HG03139 (cell line): ENCODE data around the gene SMIM32.

Experiments
- ATAC-seq: cut with Tn5 transposase; IDR thresholded peaks from one replicate; pipeline ENCODE4 v1.9.1; 2021; ENCODE audit not compliant: unreplicated experiment

The SMIM32 gene

GRCh38 chr5:136208916-136209315 lies 16.0 kb upstream of the SMIM32 start:
- no peak for ATAC-seq

- no peak for ATAC-seq
Observed at GRCh38 chr5:136207631-136208030, 14.7 kb upstream of the SMIM32 start.

- no peak for ATAC-seq
Observed at GRCh38 chr5:136206361-136206760, 13.4 kb upstream of the SMIM32 start.

- no peak for ATAC-seq
Observed at GRCh38 chr5:136205941-136206340, 13.0 kb upstream of the SMIM32 start.

- no peak for ATAC-seq
Observed at GRCh38 chr5:136205061-136205702, 12.2 kb upstream of the SMIM32 start.

- ATAC-seq = no peak
Observed at GRCh38 chr5:136203303-136203922, 10.5 kb upstream of the SMIM32 start.

GRCh38 chr5:136202469-136203205 lies 9.7 kb upstream of the SMIM32 start:
- no peak for ATAC-seq

- ATAC-seq = no peak
Observed at GRCh38 chr5:136201870-136202269, 8.9 kb upstream of the SMIM32 start.

GRCh38 chr5:136200761-136201160 lies 7.8 kb upstream of the SMIM32 start:
- no peak for ATAC-seq

- ATAC-seq = no peak
Observed at GRCh38 chr5:136200130-136200529, 7.2 kb upstream of the SMIM32 start.

GRCh38 chr5:136199408-136199807 lies 6.4 kb upstream of the SMIM32 start:
- ATAC-seq = no peak

- ATAC-seq = no peak
Observed at GRCh38 chr5:136198453-136198852, 5.5 kb upstream of the SMIM32 start.

- no peak for ATAC-seq
Observed at GRCh38 chr5:136197462-136198142, 4.6 kb upstream of the SMIM32 start.

GRCh38 chr5:136195971-136196820 lies 3.2 kb upstream of the SMIM32 start:
- ATAC-seq = no peak

GRCh38 chr5:136194576-136194975 lies 1.6 kb upstream of the SMIM32 start:
- no peak for ATAC-seq

- ATAC-seq = no peak
Observed at GRCh38 chr5:136193322-136193935, 467 bp upstream of the SMIM32 start.

GRCh38 chr5:136192015-136192525 lies 892 bp downstream of the SMIM32 start:
- no peak for ATAC-seq

- no peak for ATAC-seq
Observed at GRCh38 chr5:136191304-136192014, 1.5 kb downstream of the SMIM32 start.

GRCh38 chr5:136190904-136191303 lies 2.1 kb downstream of the SMIM32 start:
- no peak for ATAC-seq
